Measurements from ENCODE around the gene SMG5. TPM values are rescaled to one million over a fixed set of nuclear protein-coding genes. Genes with fewer than 3 reads are reported as not detected.

The SMG5 gene
- total and polyA plus RNA-seq, 8 donors, result 15.9 to 42.8 (median 26.4) TPM

GRCh38 chr1:156249593-156249992, 33.0 kb downstream of the SMG5 start:
- TF ChIP-seq CTCF (IDR thresholded peaks at IDR 0.05), result no peak
- H3K4me1 ChIP-seq, result peaks cover 3 to 6% (median 6%) of the 10 kb centered on the region in 3 donors
- H3K36me3 ChIP-seq, result peaks cover 2 to 38% (median 13%) of the 10 kb centered on the region in 3 donors
- FAIRE-seq, result no peak
- no peak for DNase-seq
- ATAC-seq, result no peak
- intact Hi-C loops (cut with DNase I), result no loop called here
- H3K27ac ChIP-seq, result no peak overlapping the region
- 91 to 99% methylated on average over 5 of the region's 5 CpGs for WGBS, 2 donors
- H3K9me3 ChIP-seq, result no peaks in the 10 kb centered on the region
- H3K27me3 ChIP-seq, result no peaks in the 10 kb centered on the region
- H3K4me3 ChIP-seq, result no peak overlapping the region

- H3K27me3 ChIP-seq, result no peaks in the 10 kb centered on the region
- ATAC-seq (no peak), DNase-seq (no peak), FAIRE-seq (no peak)
- 68% methylated on average over 4 of the region's 4 CpGs; no CpG with 5 or more reads in 1 of the 2 donors for WGBS, 2 donors
- no peak overlapping the region for H3K27ac ChIP-seq
- no peak for TF ChIP-seq CTCF (IDR thresholded peaks at IDR 0.05)
- no peaks in the 10 kb centered on the region for H3K9me3 ChIP-seq
- H3K4me3 ChIP-seq, result no peak overlapping the region
- H3K36me3 ChIP-seq, result peaks cover 2 to 34% (median 9%) of the 10 kb centered on the region in 3 donors
- intact Hi-C loops (cut with DNase I), result no loop called here
- H3K4me1 ChIP-seq, result peaks cover 3 to 6% (median 6%) of the 10 kb centered on the region in 3 donors
Observed at GRCh38 chr1:156248323-156248683, 34.3 kb downstream of the SMG5 start.

GRCh38 chr1:156247460-156248322, 34.9 kb downstream of the SMG5 start, which contains the start of gene PAQR6:
Gene PAQR6, minus strand, starts transcription at chr1:156248056. Its CDS starts 1,325 bp downstream, at chr1:156246731.
- H3K36me3 ChIP-seq, result peaks cover 2 to 28% (median 6%) of the 10 kb centered on the region in 3 donors
- no peaks in the 10 kb centered on the region for H3K9me3 ChIP-seq
- no peak within 1 kb of the TSS for H3K27ac ChIP-seq
- intact Hi-C loops (cut with DNase I), result no loop called here
- H3K4me3 ChIP-seq, result no peak within 1 kb of the TSS
- peaks cover 3 to 6% (median 6%) of the 10 kb centered on the region in 3 donors for H3K4me1 ChIP-seq
- no peaks in the 10 kb centered on the region for H3K27me3 ChIP-seq
- ATAC-seq, result peak; percentile 12 to 56 (median 37)
- DNase-seq, result peak in 2 of 6 donors; percentile 26 to 35
- whole genome bisulfite sequencing, 2 donors, result 26 to 30% methylated on average over 12 to 16 of the region's 16 CpGs
- TF ChIP-seq CTCF (IDR thresholded peaks at IDR 0.05), result no peak
- FAIRE-seq, result no peak

- DNase-seq (peak in 1 of 6 donors; percentile 28), ATAC-seq (peak in 3 of 4 donors; percentile 22 to 37 (median 24)), FAIRE-seq (no peak)
- no peaks in the 10 kb centered on the region for H3K9me3 ChIP-seq
- intact Hi-C loops (cut with DNase I), result no loop called here
- H3K4me1 ChIP-seq, result peaks cover 3 to 6% (median 6%) of the 10 kb centered on the region in 3 donors
- no peaks in the 10 kb centered on the region for H3K27me3 ChIP-seq
- TF ChIP-seq CTCF (IDR thresholded peaks at IDR 0.05), result no peak
- no peak overlapping the region for H3K4me3 ChIP-seq
- 42 to 47% methylated on average over 16 of the region's 16 CpGs for WGBS, 2 donors
- peaks cover 0 to 20% (median 0%) of the 10 kb centered on the region in 3 donors for H3K36me3 ChIP-seq
- H3K27ac ChIP-seq, result no peak overlapping the region
Observed at GRCh38 chr1:156246781-156247459, 35.7 kb downstream of the SMG5 start.
